HG03095 (cell line): ENCODE data around the gene GMPR2.

ENCODE experiments used
- ATAC-seq: cut with Tn5 transposase; IDR thresholded peaks from one replicate; pipeline ENCODE4 v1.9.1; 2021; ENCODE audit warnings: moderate library complexity; ENCODE audit not compliant: unreplicated experiment

Gene GMPR2

GRCh38 chr14:24282736-24283135, 50.0 kb downstream of the GMPR2 start:
- no peak for ATAC-seq

GRCh38 chr14:24283796-24284460, 51.2 kb downstream of the GMPR2 start:
- ATAC-seq: no peak

- no peak for ATAC-seq
Measured at GRCh38 chr14:24284501-24285035, 51.8 kb downstream of the GMPR2 start.

GRCh38 chr14:24285351-24285750, 52.6 kb downstream of the GMPR2 start:
- no peak for ATAC-seq

GRCh38 chr14:24286996-24287395, 54.3 kb downstream of the GMPR2 start:
- no peak for ATAC-seq
